GM18511 (cell line): ENCODE data around the gene SLC6A7.
"Not testable (repeated sequence)": the region's sequence is repeated elsewhere in the genome, so short reads cannot be mapped to it uniquely, and the experiment has no call there.

Experiments used
- ATAC-seq: cut with Tn5 transposase; IDR thresholded peaks from one replicate; pipeline ENCODE4 v1.9.1; 2021; ENCODE audit warnings: mild to moderate bottlenecking, moderate library complexity; ENCODE audit not compliant: unreplicated experiment

Gene SLC6A7

GRCh38 chr5:150239794-150240122 lies 49.9 kb downstream of the SLC6A7 start:
- ATAC-seq: no peak

- ATAC-seq: no peak
Measured at GRCh38 chr5:150241298-150242160, 51.7 kb downstream of the SLC6A7 start.

- ATAC-seq: no peak
Measured at GRCh38 chr5:150242251-150242894, 52.5 kb downstream of the SLC6A7 start.

GRCh38 chr5:150243590-150243989 lies 53.7 kb downstream of the SLC6A7 start:
- ATAC-seq: no peak

- ATAC-seq: no peak
Measured at GRCh38 chr5:150244209-150244608, 54.3 kb downstream of the SLC6A7 start.

GRCh38 chr5:150245111-150245789 lies 55.4 kb downstream of the SLC6A7 start:
- no peak for ATAC-seq

GRCh38 chr5:150245808-150246207 lies 55.9 kb downstream of the SLC6A7 start:
- no peak for ATAC-seq

- no peak for ATAC-seq
Measured at GRCh38 chr5:150246429-150246828, 56.6 kb downstream of the SLC6A7 start.

GRCh38 chr5:150246835-150247234 lies 57.0 kb downstream of the SLC6A7 start:
- ATAC-seq: no peak

- no peak for ATAC-seq
Measured at GRCh38 chr5:150247726-150248125, 57.9 kb downstream of the SLC6A7 start.

- ATAC-seq: not testable (repeated sequence)
Measured at GRCh38 chr5:150248493-150248892, 58.6 kb downstream of the SLC6A7 start.

- ATAC-seq: no peak
Measured at GRCh38 chr5:150248946-150249345, 59.1 kb downstream of the SLC6A7 start.

GRCh38 chr5:150249744-150250143 lies 59.9 kb downstream of the SLC6A7 start:
- ATAC-seq: no peak

GRCh38 chr5:150251504-150251903 lies 61.6 kb downstream of the SLC6A7 start:
- ATAC-seq: no peak

- ATAC-seq: no peak
Measured at GRCh38 chr5:150252489-150252888, 62.6 kb downstream of the SLC6A7 start.

GRCh38 chr5:150253416-150254208 lies 63.8 kb downstream of the SLC6A7 start:
- no peak for ATAC-seq

- no peak for ATAC-seq
Measured at GRCh38 chr5:150254363-150254762, 64.5 kb downstream of the SLC6A7 start.

GRCh38 chr5:150254774-150255173 lies 64.9 kb downstream of the SLC6A7 start:
- no peak for ATAC-seq

GRCh38 chr5:150255659-150256409 lies 66.0 kb downstream of the SLC6A7 start:
- no peak for ATAC-seq

- no peak for ATAC-seq
Measured at GRCh38 chr5:150256410-150257064, 66.7 kb downstream of the SLC6A7 start.
